Measurements from ENCODE around the gene FOXN4.
"Not testable (repeated sequence)": the region's sequence is repeated elsewhere in the genome, so short reads cannot be mapped to it uniquely, and the experiment has no call there.

The FOXN4 gene, protein sequence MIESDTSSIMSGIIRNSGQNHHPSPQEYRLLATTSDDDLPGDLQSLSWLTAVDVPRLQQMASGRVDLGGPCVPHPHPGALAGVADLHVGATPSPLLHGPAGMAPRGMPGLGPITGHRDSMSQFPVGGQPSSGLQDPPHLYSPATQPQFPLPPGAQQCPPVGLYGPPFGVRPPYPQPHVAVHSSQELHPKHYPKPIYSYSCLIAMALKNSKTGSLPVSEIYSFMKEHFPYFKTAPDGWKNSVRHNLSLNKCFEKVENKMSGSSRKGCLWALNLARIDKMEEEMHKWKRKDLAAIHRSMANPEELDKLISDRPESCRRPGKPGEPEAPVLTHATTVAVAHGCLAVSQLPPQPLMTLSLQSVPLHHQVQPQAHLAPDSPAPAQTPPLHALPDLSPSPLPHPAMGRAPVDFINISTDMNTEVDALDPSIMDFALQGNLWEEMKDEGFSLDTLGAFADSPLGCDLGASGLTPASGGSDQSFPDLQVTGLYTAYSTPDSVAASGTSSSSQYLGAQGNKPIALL

DNA sequence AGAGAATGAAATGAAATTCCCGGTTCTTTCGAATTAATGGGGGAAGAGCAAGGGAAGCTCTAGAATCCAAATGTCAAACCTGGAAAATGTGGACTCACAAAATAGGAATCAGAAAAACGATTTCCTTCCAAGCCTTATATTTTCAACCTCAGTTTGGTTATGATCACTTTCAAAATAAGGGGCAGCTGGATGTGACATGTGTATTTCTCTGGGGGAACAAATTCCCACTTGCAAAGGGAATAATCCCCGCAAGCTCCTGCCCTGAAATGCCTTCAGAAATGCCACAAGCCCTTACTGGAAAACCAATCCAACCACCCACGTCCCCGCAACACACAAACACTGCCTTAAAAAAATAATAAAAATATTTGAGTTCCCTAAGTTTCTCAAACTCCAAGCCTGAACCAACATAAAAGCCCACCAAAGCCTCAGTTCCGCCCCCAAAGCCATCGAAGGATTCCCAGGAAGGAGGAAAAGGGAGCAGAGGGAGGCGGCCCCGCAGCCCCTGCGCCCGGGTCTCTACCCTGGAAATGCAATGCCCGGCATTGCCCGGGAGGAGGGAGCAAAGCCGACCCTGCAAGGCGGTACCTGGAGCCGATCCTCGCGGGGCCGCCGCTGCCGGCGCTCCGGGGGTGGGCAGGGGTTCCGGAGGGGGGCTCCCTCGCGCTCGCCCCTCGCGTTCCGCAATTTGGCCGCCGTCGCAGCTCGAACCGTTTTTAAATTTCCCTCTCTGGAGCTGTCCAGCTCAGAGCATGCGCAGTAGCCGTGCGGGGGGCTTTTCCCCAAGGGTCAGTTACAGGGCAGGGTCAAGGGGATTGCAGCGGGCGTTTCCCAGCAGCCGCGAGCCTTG is at the start of gene FOXN4:
FOXN4 (minus strand) TSS at position 751 of the 847 bp plus-strand sequence. CDS start 963 bp downstream, outside the sequence.
- DNase-seq (ENCODE audit: low read depth): no peak

DNA sequence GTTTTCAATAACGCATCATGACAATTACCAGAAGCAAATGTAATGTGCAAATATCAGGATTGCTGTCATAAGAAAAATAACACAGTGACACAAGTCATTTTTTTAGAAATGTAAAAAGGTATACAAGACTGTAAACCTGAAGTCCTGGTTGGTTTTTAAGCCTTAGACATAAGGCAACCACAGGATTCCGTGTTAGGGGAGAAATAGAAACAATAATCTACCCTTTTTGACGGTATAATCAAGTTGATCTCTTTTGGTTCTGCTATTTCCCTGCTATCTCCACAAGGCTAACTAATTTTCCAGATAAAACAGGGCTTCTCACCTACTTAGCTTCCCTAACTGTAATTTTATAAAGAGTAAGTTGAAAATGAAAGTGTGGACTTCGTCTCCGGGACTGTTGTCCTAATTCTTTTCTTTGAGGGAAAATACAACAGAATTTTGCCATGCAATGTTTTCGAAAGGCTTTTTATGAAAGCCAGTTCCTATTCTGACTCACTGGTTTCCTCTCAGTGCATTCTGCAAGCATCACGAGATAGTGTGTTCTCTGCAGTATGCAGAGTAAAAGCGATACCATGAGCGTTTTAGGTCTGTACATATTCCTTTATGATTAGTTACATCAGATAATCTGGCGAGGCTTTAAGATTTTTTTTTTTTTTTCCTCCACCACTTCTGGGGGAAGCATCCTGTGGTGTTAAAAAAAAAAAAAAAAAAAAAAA is 49.2 kb upstream of the FOXN4 start:
- DNase-seq (ENCODE audit: low read depth): peak; percentile 36

DNA sequence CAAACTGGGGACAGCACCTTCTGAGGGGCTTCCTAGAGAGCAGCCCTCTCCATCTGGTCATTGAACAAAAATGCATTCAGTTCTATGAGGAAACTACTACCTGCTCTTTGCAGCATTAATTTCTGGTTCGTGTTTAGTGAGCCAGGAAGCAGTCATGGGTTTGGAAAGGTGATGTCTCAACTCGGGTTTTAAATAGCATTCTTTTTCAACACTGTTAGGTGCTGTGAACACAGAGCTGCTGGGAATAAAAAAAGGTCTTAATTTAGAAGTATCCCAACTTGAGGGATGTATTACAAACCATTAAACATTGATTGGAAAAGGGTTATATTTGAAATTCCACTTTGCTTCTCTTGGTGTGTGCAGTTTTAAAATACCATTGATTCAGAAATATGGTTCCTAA is 47.9 kb upstream of the FOXN4 start:
- no peak for DNase-seq (ENCODE audit: low read depth)

DNA sequence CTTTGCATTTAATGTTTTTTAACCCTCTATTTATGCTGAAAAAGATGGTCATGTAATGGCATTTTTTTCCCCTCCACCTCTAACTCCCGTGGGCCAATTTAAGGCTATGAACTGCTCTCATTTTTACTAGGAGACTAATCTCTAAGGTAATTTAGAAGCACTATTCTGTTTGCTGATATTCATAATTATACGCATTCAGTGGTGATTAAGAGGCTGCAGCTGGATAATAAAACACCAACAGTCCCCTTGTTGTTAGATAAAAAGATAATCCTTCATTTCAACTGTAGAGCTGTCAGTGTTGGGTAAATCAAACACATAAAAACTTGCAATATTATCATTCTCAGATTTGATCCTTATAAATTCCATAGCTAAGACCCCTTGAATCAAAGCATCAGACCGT is 47.5 kb upstream of the FOXN4 start:
- no peak for DNase-seq (ENCODE audit: low read depth)

DNA sequence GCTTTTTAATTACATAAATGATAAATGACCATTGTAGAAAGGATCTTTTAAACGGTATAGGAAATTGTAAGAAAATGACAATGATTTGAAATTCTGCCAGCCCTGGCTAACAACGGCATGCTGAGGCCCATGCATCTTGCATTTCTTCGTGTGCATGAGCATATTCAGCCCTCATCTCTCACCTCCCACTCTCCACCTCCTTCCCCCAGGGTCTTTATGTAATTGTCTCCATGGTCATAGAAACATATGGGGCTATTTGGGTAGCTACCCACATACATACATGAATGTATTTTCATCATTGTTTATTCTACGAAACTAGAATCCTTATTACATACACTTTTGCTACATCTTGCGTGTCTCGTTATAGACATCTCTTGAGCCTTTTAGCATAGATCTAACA is 43.1 kb upstream of the FOXN4 start:
- no peak for DNase-seq (ENCODE audit: low read depth)

DNA sequence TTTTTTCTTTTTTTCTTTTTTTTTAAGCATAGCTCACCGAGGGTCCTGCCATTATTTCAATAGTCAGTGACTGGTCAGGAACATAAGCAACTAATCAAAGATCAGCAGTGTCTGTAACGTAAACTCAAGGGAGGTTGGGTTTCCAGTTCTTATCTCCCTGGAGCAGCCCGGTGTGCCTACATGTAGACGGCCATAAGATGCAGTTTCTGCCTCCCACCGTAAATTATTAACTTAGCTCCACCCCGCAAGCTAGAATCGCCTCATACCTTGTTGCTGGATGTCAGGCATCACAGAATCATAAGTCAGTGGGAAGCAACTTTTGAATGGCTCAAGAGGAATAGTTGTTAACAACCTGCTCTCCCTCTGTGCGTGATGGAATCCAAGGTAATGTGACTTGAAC is 38.5 kb upstream of the FOXN4 start, which contains the start of gene MYO1H:
MYO1H (plus strand) TSS at position 312 of the 400 bp plus-strand sequence; CDS start at position 373, 61 bp downstream.
- DNase-seq (ENCODE audit: low read depth): no peak

DNA sequence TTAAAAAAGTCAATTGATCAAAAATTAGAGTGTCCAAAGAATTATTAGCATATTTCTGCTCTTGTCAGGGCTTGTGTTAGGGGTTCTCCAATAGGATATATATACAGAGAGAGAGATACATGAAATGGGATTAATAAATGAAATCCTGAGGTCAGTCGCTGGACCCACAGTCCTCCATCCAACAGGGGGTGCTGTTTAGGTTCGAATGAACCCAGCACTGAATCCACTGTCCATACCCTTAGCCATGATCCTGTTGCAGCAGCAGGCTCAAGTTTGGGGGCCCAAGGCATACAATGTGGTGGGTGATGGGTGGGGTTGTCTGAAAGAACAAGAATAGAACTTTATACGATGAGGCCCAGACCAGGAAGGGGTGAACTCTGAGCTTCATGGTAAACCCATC is 37.8 kb upstream of the FOXN4 start:
- DNase-seq (ENCODE audit: low read depth): no peak

DNA sequence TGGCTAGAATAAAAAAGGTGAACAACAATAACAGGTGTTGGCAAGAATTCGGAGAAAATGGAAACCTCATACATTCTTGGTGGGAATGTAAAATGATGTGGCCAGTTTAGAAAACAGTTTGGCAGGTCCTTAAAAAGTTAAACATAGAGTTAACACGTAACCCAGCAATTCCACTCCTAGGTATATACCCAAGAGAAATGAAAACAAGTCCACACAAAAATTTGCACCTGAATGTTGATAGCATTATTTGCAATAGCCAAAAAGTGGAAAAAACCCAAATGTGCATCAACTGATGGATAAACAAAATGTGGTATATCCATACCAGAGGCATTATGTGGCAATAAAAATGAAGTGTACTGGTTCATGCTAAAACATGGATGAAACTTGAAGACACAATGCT is 36.3 kb upstream of the FOXN4 start:
- no peak for DNase-seq (ENCODE audit: low read depth)

DNA sequence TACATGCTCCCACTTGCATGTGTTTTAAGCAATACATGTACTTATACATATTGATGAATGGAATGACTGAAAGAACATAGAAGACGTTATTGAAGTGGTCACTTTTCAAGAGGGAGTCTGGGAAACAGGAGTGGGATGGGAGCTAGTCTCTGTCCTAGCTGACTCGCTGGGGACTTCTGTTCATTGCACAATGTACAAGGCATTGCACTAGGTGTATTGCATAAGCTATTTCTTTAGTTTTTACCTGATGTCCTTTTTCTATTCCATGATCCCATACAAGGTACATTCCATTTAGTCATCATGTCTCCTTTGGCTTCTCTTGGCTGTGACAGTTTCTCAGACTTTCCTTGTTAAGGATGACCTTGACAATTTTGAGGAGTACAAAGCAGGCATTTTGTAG is 34.6 kb upstream of the FOXN4 start:
- no peak for DNase-seq (ENCODE audit: low read depth)

DNA sequence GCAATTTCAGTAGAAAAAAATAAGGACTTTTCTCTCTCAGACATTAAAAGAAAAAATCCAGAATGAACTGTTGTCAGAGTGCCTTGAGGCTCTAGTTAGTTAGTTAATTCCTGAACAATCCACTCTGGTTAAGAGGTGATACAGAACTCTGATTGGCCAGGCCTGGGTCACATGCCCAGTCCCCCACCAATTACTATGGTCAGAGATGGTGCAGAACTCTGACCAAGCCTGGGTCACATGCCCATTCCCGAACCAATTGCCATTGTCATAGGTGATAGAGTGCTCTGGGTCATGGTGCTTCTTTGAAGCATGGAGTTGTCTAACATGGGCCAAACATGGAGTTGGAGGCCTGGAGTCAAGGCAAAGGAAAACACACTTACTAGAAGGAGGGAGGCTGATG is 27.5 kb upstream of the FOXN4 start:
- DNase-seq (ENCODE audit: low read depth): no peak

DNA sequence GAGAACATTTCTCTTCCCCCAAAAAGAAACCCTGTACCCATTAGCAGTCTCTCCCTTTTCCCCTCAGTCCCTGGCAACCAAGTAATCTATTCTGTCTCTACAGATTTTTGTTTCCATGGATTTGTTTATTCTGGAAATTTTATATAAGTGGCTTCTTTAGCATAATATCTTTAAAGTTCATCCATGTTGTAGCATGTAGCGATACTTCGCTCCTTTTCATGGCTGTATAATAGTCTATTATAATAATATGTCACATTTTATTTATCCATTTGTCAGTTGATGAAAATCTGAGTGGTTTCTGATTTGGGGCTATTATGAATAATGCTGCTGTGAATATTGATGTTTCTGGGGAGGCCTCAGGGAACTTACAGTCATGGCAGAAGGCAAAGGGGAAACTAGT is 25.8 kb upstream of the FOXN4 start:
- DNase-seq (ENCODE audit: low read depth): no peak

DNA sequence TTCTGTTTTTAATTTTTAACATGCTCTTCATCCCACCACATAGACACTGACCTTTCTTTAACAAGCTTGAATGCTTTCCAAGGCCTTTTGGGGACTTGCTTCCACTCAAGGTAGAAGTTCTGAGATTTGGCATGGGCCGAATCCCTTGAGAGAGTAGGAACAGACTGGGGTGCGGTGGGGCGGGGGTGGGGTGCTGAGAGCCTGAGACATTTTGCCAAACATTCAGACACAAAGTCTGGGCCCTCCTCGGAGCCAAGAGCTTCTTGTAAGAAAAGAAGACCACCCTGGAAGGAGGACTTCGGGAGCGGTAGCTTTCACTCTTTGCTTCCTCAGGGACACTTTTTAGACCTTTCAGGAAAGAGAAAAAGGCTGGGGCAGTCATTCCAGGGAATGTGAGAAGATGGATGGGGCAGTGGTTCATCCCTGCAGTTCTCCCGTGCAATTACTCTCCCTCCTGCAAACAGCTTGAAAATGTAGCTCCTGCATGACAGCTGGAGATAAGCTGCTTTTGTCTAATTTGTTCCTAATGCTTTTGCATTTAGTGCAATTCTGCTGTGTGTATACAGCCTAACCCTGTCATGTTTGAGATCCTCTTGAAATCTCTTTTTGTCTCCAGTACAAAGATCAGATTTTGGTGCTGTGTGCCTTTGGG is 22.3 kb upstream of the FOXN4 start:
- no peak for DNase-seq (ENCODE audit: low read depth)

DNA sequence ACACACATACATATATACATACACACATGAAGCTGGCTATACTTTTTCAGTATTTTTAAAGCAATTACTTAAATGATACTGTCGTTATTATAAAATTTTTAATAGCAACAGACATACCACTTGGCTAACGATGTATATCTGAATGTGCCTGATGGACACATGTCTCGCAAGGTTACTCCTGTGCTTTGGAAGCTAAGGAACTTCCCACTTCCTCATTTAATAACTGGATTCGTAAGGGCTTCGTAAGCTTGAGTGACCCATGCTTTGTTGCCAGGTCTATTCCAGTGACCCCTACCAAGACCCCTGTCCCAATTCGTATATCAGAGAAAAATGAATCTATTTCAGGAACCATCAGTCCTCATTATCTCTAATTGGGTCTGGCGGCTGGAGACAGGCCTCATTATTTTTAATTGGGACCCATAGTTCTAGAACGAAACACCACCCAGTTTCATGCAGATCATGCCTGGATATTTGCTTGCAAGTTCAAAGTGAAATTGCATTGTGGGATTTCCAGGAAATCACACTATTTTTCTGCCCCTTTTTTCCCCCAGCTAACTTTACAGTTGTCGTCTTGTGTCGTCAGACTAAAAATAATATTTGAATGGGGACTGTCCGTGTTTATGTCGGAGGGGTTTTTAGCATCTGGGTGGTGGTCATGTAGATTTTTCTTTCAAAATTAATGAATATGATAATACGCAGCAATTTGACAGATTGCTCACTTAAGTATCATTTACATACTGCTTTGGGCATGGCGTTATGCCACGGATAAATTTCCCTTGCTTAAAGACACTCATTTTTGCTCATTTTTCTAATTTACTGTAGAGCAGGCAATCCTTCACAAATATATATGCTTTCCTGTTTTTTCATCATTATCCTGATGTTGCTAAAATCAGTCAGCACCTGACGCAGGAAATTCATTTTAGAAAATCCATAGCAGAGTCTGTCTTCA is 21.5 kb upstream of the FOXN4 start:
- no peak for DNase-seq (ENCODE audit: low read depth)

DNA sequence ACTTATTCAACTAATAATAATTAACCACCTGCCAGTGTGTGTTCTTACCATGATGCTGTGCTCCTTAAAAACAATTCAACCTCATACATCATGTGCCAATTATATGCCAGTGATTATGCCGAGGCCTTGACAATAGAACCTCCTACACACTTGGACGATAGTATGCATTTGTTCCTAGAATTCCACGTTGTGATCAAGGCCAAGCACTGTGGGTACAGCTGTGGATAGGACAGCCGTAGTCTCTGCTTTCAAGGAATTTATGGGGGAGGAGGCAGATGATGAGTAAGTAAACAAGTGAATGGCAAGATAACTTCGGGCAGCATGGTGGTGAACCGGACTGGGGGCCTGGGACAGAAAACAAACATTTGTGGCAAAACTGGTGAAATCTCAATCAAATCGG is 20.6 kb upstream of the FOXN4 start:
- no peak for DNase-seq (ENCODE audit: low read depth)

DNA sequence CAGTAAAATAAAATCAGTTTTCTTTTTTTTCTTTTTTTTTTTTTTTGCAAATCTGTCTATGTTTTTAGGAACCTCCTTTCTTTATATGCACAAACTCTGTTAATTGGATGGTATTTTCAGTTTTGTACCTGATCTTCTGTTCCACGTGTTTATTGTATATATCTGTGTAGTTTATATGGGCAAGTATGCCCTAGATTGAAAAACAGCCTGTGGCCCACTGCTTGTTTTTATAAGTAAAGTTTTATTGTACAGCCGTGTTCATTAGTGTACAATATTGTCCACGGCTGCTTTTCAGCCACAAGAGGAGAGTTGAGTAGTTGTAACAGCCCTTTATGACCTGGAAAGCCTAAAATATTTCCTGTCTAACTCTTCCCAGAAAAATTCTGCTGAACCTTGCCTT is 19.9 kb upstream of the FOXN4 start:
- no peak for DNase-seq (ENCODE audit: low read depth)

DNA sequence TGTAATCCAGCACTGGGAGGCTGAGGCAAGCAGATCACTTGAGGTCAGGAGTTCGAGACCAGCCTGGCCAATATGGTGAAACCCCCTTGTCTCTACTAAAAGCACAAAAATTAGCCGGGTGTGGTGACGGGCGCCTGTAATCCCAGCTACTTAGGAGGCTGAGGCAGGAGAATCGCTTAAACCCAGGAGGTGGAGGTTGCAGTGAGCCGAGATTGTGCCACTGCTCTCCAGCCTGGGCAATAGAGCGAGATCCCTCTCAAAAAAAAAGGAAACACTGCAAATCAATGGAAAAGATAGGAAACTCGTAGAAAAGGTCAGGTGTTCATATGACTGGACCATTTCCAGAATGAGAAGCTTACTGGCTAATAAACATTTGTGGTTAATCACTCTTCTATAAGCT is 12.2 kb upstream of the FOXN4 start:
- not testable (repeated sequence) for DNase-seq (ENCODE audit: low read depth)

DNA sequence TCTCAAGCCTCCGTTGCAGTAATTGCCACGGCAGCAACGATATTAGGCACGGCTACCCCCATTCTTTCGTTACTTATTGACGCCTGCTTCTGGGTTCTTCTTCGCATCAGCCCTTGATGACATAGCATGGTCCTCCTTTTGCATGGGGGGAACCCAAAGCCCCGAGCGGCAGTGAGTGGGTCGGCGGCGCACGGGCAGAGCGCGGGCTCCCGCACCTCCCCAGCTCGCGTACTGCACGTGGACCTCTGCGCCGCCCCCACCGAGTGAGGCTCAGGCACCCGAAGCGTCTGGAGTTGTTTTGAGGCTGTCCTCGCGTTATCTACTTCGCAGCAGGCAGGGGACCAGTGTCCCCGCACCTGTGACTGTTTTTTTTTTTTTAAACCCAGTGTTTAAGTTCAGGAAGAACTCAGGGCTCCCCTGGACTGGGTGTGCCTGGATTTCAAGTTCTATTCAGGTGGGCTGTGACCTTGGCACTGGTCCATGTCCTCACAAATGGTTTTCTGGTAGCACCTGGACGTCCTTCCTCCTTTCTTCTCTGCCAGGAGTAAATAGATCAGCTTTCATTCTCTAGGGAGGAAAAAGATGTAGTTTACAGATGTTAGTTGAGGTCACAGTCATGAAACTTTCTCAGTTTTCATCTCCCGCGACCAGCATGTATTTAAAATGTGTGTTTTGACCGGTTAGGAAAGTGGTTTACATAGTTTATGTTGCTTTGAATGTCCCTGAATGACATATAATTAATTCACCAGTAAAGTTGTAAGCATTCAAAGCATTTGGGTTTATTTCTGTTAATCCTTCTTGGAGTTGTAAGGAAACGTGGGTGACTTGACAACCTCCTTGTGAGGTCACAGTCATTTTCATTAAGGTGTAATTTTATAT is 1.4 kb upstream of the FOXN4 start:
- no peak for DNase-seq (ENCODE audit: low read depth)

DNA sequence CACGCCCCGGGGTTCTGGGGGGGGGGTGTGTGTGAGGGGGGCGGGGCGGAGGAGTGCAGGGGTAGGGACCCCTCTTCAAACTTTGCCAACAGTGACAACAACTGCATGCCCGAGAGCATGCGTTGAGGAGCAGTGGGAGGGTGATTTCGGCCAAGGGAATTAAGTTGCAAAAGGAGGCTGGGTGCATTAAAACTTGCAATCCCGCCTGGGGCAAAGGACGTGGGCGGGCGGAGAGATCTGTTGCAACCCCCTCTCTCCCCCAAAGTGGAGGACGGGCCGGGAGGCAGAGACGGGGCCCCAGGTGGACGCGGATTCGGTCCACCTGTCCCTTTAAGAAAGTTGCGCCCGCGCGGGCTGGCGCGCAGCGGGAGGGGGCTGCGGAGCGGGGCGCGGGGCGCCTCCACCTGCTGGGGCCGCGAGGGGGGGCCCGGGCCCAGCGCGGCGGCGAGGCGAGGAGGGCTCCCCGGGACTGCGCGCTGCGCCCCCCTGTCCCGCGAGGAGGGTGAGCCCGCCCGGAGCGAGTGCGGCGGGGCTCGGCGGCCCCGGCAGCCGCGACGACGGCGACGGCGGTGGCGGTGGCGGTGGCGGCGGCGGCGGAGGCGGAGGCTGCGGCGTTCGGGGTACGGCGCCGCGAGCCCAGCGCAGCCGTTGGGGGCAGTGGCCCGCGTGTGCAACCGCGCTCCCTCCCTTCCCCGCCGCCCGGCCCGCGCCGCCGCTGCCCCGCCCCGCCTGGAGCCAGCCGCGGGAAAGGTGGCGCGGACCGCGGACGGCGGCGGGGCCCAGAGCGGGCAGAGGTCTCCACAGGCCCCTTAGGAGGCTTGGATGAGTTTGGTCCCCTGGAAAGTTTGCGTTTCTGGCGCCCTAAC is 530 bp upstream of the FOXN4 start:
- DNase-seq (ENCODE audit: low read depth): no peak

DNA sequence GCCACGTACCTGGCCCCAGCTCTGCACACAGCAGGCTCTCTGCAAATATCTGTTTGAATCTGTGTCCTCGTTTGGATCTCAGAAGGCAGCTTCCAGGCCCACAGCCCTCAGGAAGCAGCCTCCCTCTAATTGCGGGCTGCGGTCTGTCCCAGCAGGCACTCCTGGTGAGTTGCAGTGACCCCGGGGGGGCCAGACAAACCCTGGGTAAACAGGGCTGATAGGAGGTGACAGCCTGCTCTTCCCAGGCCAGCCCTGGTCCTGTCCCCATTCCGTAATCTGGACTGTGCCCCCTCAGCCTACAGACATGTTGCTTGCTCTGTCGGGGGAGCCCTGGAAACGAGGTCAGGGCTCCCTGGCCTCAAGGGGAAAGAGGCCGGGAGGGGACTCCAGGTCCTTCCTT is 2.0 kb downstream of the FOXN4 start:
- no peak for DNase-seq (ENCODE audit: low read depth)

Data from fibroblast of gingiva (primary cell).